ENCODE measurements around the gene KAT6B.

Gene KAT6B

GRCh38 chr10:74901301-74901700, 74.9 kb downstream of the KAT6B start:
- CTCF ChIA-PET: interaction anchor here (2.6 kb wide), 1 partner anchor 20 kb away, joined by 7 read pairs; no protein-coding TSS in a partner anchor
- POLR2A ChIA-PET: no interaction called here
- no CpG with 5 or more reads among the region's 2 CpGs for WGBS (ENCODE audit: insufficient coverage)

GRCh38 chr10:74901867-74902450, 75.6 kb downstream of the KAT6B start:
- Histone ChIP-seq H3K27ac (ENCODE audit: insufficient read depth in 1 of 2, low read depth in 1 of 2, low read length in 2 of 2, poor library complexity in 1 of 2, severe bottlenecking in 2 of 2) (no peak overlapping the region), H3K4me1 (ENCODE audit: control extremely low read depth in 1 of 4, control insufficient read depth in 4 of 4, insufficient read depth in 4 of 4, low read length in 3 of 4) (peaks cover 10 to 59% (median 39%) of the 10 kb centered on the region in 4 experiments), H3K9me3 (ENCODE audit: control extremely low read depth in 1 of 5, control insufficient read depth in 4 of 5, insufficient read depth in 2 of 5, low read depth in 1 of 5, low read length in 4 of 5) (peaks cover 0 to 3% (median 0%) of the 10 kb centered on the region in 5 experiments), H3K27me3 (replicated peaks in 2 of 5; ENCODE audit: control insufficient read depth in 4 of 5, insufficient read depth in 5 of 5, low read length in 4 of 5) (no peaks in the 10 kb centered on the region), H3K36me3 (ENCODE audit: control insufficient read depth in 4 of 4, insufficient read depth in 4 of 4, low read length in 3 of 4) (peaks cover 0 to 3% (median under 1%) of the 10 kb centered on the region in 4 experiments), H3K4me3 (ENCODE audit: control insufficient read depth in 1 of 7, extremely low read depth in 1 of 7, insufficient read depth in 4 of 7, low read depth in 2 of 7, low read length in 6 of 7) (no peak overlapping the region)
- 89% methylated on average over 4 of the region's 6 CpGs for WGBS (ENCODE audit: insufficient coverage)
- DNase-seq: no peak
- CTCF ChIA-PET: interaction anchor here (2.6 kb wide), 1 partner anchor 19 kb away, joined by 7 read pairs; no protein-coding TSS in a partner anchor
- POLR2A ChIA-PET: interaction anchor here (0.9 kb wide), 1 partner anchor 123 kb away, joined by 3 read pairs; no protein-coding TSS in a partner anchor

More at GRCh38 chr10:74901301-74901700, 74.9 kb downstream of the KAT6B start:
- Histone ChIP-seq H3K27me3 (replicated peaks in 2 of 5; ENCODE audit: control insufficient read depth in 4 of 5, insufficient read depth in 5 of 5, low read length in 4 of 5) (no peaks in the 10 kb centered on the region), H3K9me3 (ENCODE audit: control extremely low read depth in 1 of 5, control insufficient read depth in 4 of 5, insufficient read depth in 2 of 5, low read depth in 1 of 5, low read length in 4 of 5) (peaks cover 0 to 3% (median 0%) of the 10 kb centered on the region in 5 experiments), H3K36me3 (ENCODE audit: control insufficient read depth in 4 of 4, insufficient read depth in 4 of 4, low read length in 3 of 4) (peaks cover 0 to 3% (median under 1%) of the 10 kb centered on the region in 4 experiments), H3K27ac (ENCODE audit: insufficient read depth in 1 of 2, low read depth in 1 of 2, low read length in 2 of 2, poor library complexity in 1 of 2, severe bottlenecking in 2 of 2) (no peak overlapping the region), H3K4me3 (ENCODE audit: control insufficient read depth in 1 of 7, extremely low read depth in 1 of 7, insufficient read depth in 4 of 7, low read depth in 2 of 7, low read length in 6 of 7) (no peak overlapping the region), H3K4me1 (ENCODE audit: control extremely low read depth in 1 of 4, control insufficient read depth in 4 of 4, insufficient read depth in 4 of 4, low read length in 3 of 4) (peaks cover 7 to 54% (median 37%) of the 10 kb centered on the region in 4 experiments)
- no peak for DNase-seq

GRCh38 chr10:74903491-74903890, 77.1 kb downstream of the KAT6B start:
- DNase-seq: no peak
- POLR2A ChIA-PET: no interaction called here
- peaks cover 0 to 3% (median under 1%) of the 10 kb centered on the region in 4 experiments for H3K36me3 ChIP-seq (ENCODE audit: control insufficient read depth in 4 of 4, insufficient read depth in 4 of 4, low read length in 3 of 4)
- no peak overlapping the region for H3K27ac ChIP-seq (ENCODE audit: insufficient read depth in 1 of 2, low read depth in 1 of 2, low read length in 2 of 2, poor library complexity in 1 of 2, severe bottlenecking in 2 of 2)
- CTCF ChIA-PET: interaction anchor here (0.8 to 2.6 kb wide), 7 partner anchors 9 to 117 kb away, joined by 3 to 12 read pairs (median 7); no protein-coding TSS in a partner anchor
- H3K9me3 ChIP-seq (ENCODE audit: control extremely low read depth in 1 of 5, control insufficient read depth in 4 of 5, insufficient read depth in 2 of 5, low read depth in 1 of 5, low read length in 4 of 5): peaks cover 0 to 3% (median 0%) of the 10 kb centered on the region in 5 experiments
- H3K27me3 ChIP-seq (replicated peaks in 2 of 5; ENCODE audit: control insufficient read depth in 4 of 5, insufficient read depth in 5 of 5, low read length in 4 of 5): no peaks in the 10 kb centered on the region
- no peak overlapping the region for H3K4me3 ChIP-seq (ENCODE audit: control insufficient read depth in 1 of 7, extremely low read depth in 1 of 7, insufficient read depth in 4 of 7, low read depth in 2 of 7, low read length in 6 of 7)
- peaks cover 7 to 47% (median 30%) of the 10 kb centered on the region in 4 experiments for H3K4me1 ChIP-seq (ENCODE audit: control extremely low read depth in 1 of 4, control insufficient read depth in 4 of 4, insufficient read depth in 4 of 4, low read length in 3 of 4)
- 100% methylated on average over 3 of the region's 3 CpGs for WGBS (ENCODE audit: insufficient coverage)

GRCh38 chr10:74906611-74907198, 80.3 kb downstream of the KAT6B start:
- Histone ChIP-seq H3K4me1 (ENCODE audit: control extremely low read depth in 1 of 4, control insufficient read depth in 4 of 4, insufficient read depth in 4 of 4, low read length in 3 of 4) (peaks cover 6 to 35% (median 22%) of the 10 kb centered on the region in 4 experiments), H3K9me3 (ENCODE audit: control extremely low read depth in 1 of 5, control insufficient read depth in 4 of 5, insufficient read depth in 2 of 5, low read depth in 1 of 5, low read length in 4 of 5) (peaks cover 0 to 3% (median 0%) of the 10 kb centered on the region in 5 experiments), H3K27me3 (replicated peaks in 2 of 5; ENCODE audit: control insufficient read depth in 4 of 5, insufficient read depth in 5 of 5, low read length in 4 of 5) (no peaks in the 10 kb centered on the region), H3K27ac (ENCODE audit: insufficient read depth in 1 of 2, low read depth in 1 of 2, low read length in 2 of 2, poor library complexity in 1 of 2, severe bottlenecking in 2 of 2) (no peak overlapping the region), H3K4me3 (ENCODE audit: control insufficient read depth in 1 of 7, extremely low read depth in 1 of 7, insufficient read depth in 4 of 7, low read depth in 2 of 7, low read length in 6 of 7) (peak overlapping the region in 3 of 7 experiments; percentile 19 to 43 (median 30)), H3K36me3 (ENCODE audit: control insufficient read depth in 4 of 4, insufficient read depth in 4 of 4, low read length in 3 of 4) (peaks cover 0 to 3% (median under 1%) of the 10 kb centered on the region in 4 experiments)
- ChIA-PET CTCF (interaction anchor here (1.0 kb wide), 2 partner anchors 14 to 21 kb away, joined by 3 read pairs; no protein-coding TSS in a partner anchor), POLR2A (no interaction called here)
- 10% methylated on average over 4 of the region's 6 CpGs for WGBS (ENCODE audit: insufficient coverage)
- DNase-seq: peak in 2 of 3 donors; percentile 26 to 48

GRCh38 chr10:74909670-74910069, 83.3 kb downstream of the KAT6B start:
- no CpG with 5 or more reads among the region's 1 CpG for WGBS (ENCODE audit: insufficient coverage)
- H3K9me3 ChIP-seq (ENCODE audit: control extremely low read depth in 1 of 5, control insufficient read depth in 4 of 5, insufficient read depth in 2 of 5, low read depth in 1 of 5, low read length in 4 of 5): no peaks in the 10 kb centered on the region
- POLR2A ChIA-PET: no interaction called here
- no peak overlapping the region for H3K4me3 ChIP-seq (ENCODE audit: control insufficient read depth in 1 of 7, extremely low read depth in 1 of 7, insufficient read depth in 4 of 7, low read depth in 2 of 7, low read length in 6 of 7)
- H3K36me3 ChIP-seq (ENCODE audit: control insufficient read depth in 4 of 4, insufficient read depth in 4 of 4, low read length in 3 of 4): no peaks in the 10 kb centered on the region
- no peak overlapping the region for H3K27ac ChIP-seq (ENCODE audit: insufficient read depth in 1 of 2, low read depth in 1 of 2, low read length in 2 of 2, poor library complexity in 1 of 2, severe bottlenecking in 2 of 2)
- CTCF ChIA-PET: no interaction called here
- peaks cover 10 to 43% (median 31%) of the 10 kb centered on the region in 4 experiments for H3K4me1 ChIP-seq (ENCODE audit: control extremely low read depth in 1 of 4, control insufficient read depth in 4 of 4, insufficient read depth in 4 of 4, low read length in 3 of 4)
- H3K27me3 ChIP-seq (replicated peaks in 2 of 5; ENCODE audit: control insufficient read depth in 4 of 5, insufficient read depth in 5 of 5, low read length in 4 of 5): no peaks in the 10 kb centered on the region
- no peak for DNase-seq

- no peak overlapping the region for H3K4me3 ChIP-seq (ENCODE audit: control insufficient read depth in 1 of 7, extremely low read depth in 1 of 7, insufficient read depth in 4 of 7, low read depth in 2 of 7, low read length in 6 of 7)
- WGBS (ENCODE audit: insufficient coverage): no CpG with 5 or more reads among the region's 4 CpGs
- H3K9me3 ChIP-seq (ENCODE audit: control extremely low read depth in 1 of 5, control insufficient read depth in 4 of 5, insufficient read depth in 2 of 5, low read depth in 1 of 5, low read length in 4 of 5): no peaks in the 10 kb centered on the region
- ChIA-PET POLR2A (no interaction called here), CTCF (no interaction called here)
- H3K4me1 ChIP-seq (ENCODE audit: control extremely low read depth in 1 of 4, control insufficient read depth in 4 of 4, insufficient read depth in 4 of 4, low read length in 3 of 4): peaks cover 10 to 39% (median 30%) of the 10 kb centered on the region in 4 experiments
- no peak overlapping the region for H3K27ac ChIP-seq (ENCODE audit: insufficient read depth in 1 of 2, low read depth in 1 of 2, low read length in 2 of 2, poor library complexity in 1 of 2, severe bottlenecking in 2 of 2)
- no peaks in the 10 kb centered on the region for H3K36me3 ChIP-seq (ENCODE audit: control insufficient read depth in 4 of 4, insufficient read depth in 4 of 4, low read length in 3 of 4)
- DNase-seq: peak in 1 of 3 donors; percentile 48
- H3K27me3 ChIP-seq (replicated peaks in 2 of 5; ENCODE audit: control insufficient read depth in 4 of 5, insufficient read depth in 5 of 5, low read length in 4 of 5): no peaks in the 10 kb centered on the region
Measured at GRCh38 chr10:74910241-74910975, 84.0 kb downstream of the KAT6B start.

Data from common myeloid progenitor, CD34-positive (primary cell).